BE2C (cell line): Measurements from ENCODE around the gene SGCG. TPM values are rescaled to one million over a fixed set of nuclear protein-coding genes. Genes with fewer than 3 reads are reported as not detected.
"Not testable (repeated sequence)": the region's sequence is repeated elsewhere in the genome, so short reads cannot be mapped to it uniquely, and the experiment has no call there.

Experiments used
- DNase-seq: peaks from one replicate; pipeline ENCODE4 v3.0.0-alpha.2; 2020
- H3K27me3 ChIP-seq: fragments of 250-450 bp; sonication (Bioruptor Pico); 2 replicates; pipeline ENCODE4 v1.5.1; 2020; ENCODE audit warnings: mild to moderate bottlenecking
- H3K36me3 ChIP-seq: fragments of 250-450 bp; sonication (Bioruptor Pico); 2 replicates; pipeline ENCODE4 v1.5.1; 2020; ENCODE audit warnings: mild to moderate bottlenecking
- H3K4me1 ChIP-seq: fragments of 250-450 bp; sonication (Bioruptor Pico); 2 replicates; pipeline ENCODE4 v1.5.1; 2020
- H3K4me3 ChIP-seq: 2 replicates; pipeline ENCODE4 v1.5.1; 2011; ENCODE audit warnings: low read depth, low read length
- H3K9me3 ChIP-seq: fragments of 250-450 bp; sonication (Bioruptor Pico); 2 replicates; pipeline ENCODE4 v1.5.1; 2020
- polyA plus RNA-seq: library from polyadenylated mRNA; unstranded; fragments of >200 nt; gene quantifications from one replicate; pipeline ENCODE4 v1.2.1, GENCODE V29; 2012; ENCODE audit warnings: low read depth, missing spikeins; ENCODE audit not compliant: insufficient read length, insufficient read depth
- TF ChIP-seq, protein P1 (sequence below): IDR thresholded peaks from 2 replicates; pipeline ENCODE4 v1.5.1; 2012; ENCODE audit warnings: mild to moderate bottlenecking, low read depth, low read length

SGCG gene
- not detected for polyA plus RNA-seq

DNA sequence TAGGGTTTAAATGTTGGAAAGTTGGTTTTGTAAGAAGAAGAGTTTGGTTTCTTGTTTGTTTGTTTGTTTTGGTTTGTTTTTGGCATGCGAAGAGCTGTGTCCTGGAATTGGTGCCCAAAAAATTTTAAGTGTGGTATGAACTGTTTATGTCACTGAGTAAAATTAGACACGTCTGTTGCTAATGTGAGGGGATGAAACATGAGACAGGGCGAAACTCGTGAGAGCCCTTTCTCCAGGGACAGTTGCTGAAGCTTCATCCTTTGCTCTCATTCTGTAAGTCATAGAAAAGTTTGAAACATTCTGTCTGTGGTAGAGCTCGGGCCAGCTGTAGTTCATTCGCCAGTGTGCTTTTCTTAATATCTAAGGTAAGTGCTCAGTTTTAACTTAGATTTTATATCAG lies at the start of gene SGCG:
TSS of gene SGCG (plus strand) at position 269 of the 400 bp plus-strand sequence. CDS start 22,716 bp downstream, outside the sequence.
- no peak for DNase-seq
- TF ChIP-seq, protein P1, sequence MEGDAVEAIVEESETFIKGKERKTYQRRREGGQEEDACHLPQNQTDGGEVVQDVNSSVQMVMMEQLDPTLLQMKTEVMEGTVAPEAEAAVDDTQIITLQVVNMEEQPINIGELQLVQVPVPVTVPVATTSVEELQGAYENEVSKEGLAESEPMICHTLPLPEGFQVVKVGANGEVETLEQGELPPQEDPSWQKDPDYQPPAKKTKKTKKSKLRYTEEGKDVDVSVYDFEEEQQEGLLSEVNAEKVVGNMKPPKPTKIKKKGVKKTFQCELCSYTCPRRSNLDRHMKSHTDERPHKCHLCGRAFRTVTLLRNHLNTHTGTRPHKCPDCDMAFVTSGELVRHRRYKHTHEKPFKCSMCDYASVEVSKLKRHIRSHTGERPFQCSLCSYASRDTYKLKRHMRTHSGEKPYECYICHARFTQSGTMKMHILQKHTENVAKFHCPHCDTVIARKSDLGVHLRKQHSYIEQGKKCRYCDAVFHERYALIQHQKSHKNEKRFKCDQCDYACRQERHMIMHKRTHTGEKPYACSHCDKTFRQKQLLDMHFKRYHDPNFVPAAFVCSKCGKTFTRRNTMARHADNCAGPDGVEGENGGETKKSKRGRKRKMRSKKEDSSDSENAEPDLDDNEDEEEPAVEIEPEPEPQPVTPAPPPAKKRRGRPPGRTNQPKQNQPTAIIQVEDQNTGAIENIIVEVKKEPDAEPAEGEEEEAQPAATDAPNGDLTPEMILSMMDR = no peak
- H3K9me3 ChIP-seq = no peaks in the 10 kb centered on the region
- no peaks in the 10 kb centered on the region for H3K36me3 ChIP-seq
- no peak within 1 kb of the TSS for H3K4me3 ChIP-seq
- H3K27me3 ChIP-seq = peaks cover 46% of the 10 kb centered on the region
- H3K4me1 ChIP-seq = no peaks in the 10 kb centered on the region

- no peak for DNase-seq
- Histone ChIP-seq H3K4me1 (no peaks in the 10 kb centered on the region), H3K4me3 (no peak overlapping the region), H3K9me3 (no peaks in the 10 kb centered on the region), H3K27me3 (no peaks in the 10 kb centered on the region), H3K36me3 (no peaks in the 10 kb centered on the region)
- TF ChIP-seq, protein P1 = no peak
These were observed 46.2 kb upstream of the SGCG start for GRCh38 chr13:23134542-23134941.

GRCh38 chr13:23140492-23140891 lies 40.3 kb upstream of the SGCG start:
- TF ChIP-seq, protein P1 = no peak
- H3K4me3 ChIP-seq = no peak overlapping the region
- no peaks in the 10 kb centered on the region for H3K4me1 ChIP-seq
- no peaks in the 10 kb centered on the region for H3K36me3 ChIP-seq
- H3K27me3 ChIP-seq = no peaks in the 10 kb centered on the region
- no peak for DNase-seq
- H3K9me3 ChIP-seq = no peaks in the 10 kb centered on the region

- no peaks in the 10 kb centered on the region for H3K9me3 ChIP-seq
- no peak for DNase-seq
- H3K4me3 ChIP-seq = no peak overlapping the region
- TF ChIP-seq, protein P1 = no peak
- no peaks in the 10 kb centered on the region for H3K27me3 ChIP-seq
- H3K36me3 ChIP-seq = no peaks in the 10 kb centered on the region
- H3K4me1 ChIP-seq = no peaks in the 10 kb centered on the region
These were observed 38.8 kb upstream of the SGCG start for GRCh38 chr13:23141964-23142363.

DNA sequence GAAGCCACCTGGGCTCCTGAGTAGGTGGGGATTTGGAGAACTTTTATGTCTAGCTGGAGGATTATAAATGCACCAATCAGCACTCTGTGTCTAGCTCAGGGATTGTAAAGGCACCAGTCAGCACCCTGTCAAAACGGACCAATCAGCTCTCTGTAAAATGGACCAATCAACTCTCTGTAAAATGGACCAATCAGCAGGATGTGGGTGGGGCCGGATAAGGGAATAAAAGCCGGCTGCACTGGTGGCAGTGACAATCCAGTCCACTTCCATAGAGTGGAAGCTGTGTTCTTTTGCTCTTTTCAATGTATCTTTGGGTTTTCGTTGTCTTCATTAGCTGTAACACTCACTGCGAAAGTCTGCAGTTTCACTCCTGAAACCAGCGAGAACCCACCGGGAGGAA lies 38.2 kb upstream of the SGCG start:
- H3K9me3 ChIP-seq, H3K4me3 ChIP-seq, H3K4me1 ChIP-seq, H3K27me3 ChIP-seq, DNase-seq, H3K36me3 ChIP-seq: not testable (repeated sequence)

DNA sequence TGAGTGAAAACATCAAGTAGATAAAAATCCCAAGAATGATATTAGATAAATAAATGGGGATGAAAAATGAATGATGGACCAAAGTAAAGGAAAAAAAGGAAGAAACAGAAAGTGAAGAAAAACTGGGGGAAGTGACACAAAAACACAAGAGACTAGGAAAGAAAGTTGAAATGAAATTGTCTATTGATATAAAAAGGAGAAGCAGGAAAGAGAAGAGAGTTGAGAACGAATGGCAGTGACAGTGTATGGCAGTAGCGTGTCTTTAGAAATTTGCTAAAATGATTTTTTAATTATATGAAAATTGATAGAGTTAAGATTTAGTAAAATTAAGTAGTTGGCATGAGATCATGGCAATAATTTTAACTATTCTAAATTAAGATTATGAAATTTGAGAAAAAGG lies 36.3 kb upstream of the SGCG start:
- no peak for DNase-seq
- Histone ChIP-seq H3K4me1 (no peaks in the 10 kb centered on the region), H3K27me3 (peaks cover 5% of the 10 kb centered on the region), H3K4me3 (no peak overlapping the region), H3K9me3 (no peaks in the 10 kb centered on the region), H3K36me3 (no peaks in the 10 kb centered on the region)
- TF ChIP-seq, protein P1 = no peak

- H3K4me1 ChIP-seq = no peaks in the 10 kb centered on the region
- no peak for DNase-seq
- H3K27me3 ChIP-seq = peaks cover 5% of the 10 kb centered on the region
- H3K9me3 ChIP-seq = no peaks in the 10 kb centered on the region
- H3K36me3 ChIP-seq = no peaks in the 10 kb centered on the region
- H3K4me3 ChIP-seq = no peak overlapping the region
- TF ChIP-seq, protein P1 = no peak
These were observed 34.8 kb upstream of the SGCG start for GRCh38 chr13:23146006-23146405.
